Fibroblast of lung (primary cell): ENCODE results near the gene AP4B1. TPM values are rescaled to one million over a fixed set of nuclear protein-coding genes. Genes with fewer than 3 reads are reported as not detected.
A peak's percentile ranks its signal among the peaks of the same experiment; 100 is the strongest.

Experiments used
- DNase-seq, 2 donors: peaks; one replicate each; pipeline versions ENCODE4 v3.0.0 to v3.0.0-alpha.2; 2010; ENCODE audit warnings: low read depth in 2 of 2
- H2AFZ ChIP-seq: 2 replicates; pipeline ENCODE4 v1.5.1; 2012; ENCODE audit warnings: low read length, control low read depth, inconsistent platforms
- H3K27ac ChIP-seq: 2 replicates; pipeline ENCODE4 v1.5.1; 2011; ENCODE audit warnings: low read length, control low read depth; ENCODE audit not compliant: insufficient read depth
- H3K27me3 ChIP-seq: 2 replicates; pipeline ENCODE4 v1.5.1; 2011; ENCODE audit warnings: mild to moderate bottlenecking, low read length; ENCODE audit not compliant: control insufficient read depth, insufficient read depth
- H3K36me3 ChIP-seq: 2 replicates; pipeline ENCODE4 v1.5.1; 2011; ENCODE audit warnings: low read length; ENCODE audit not compliant: control insufficient read depth, insufficient read depth
- H3K4me1 ChIP-seq: 2 replicates; pipeline ENCODE4 v1.5.1; 2011; ENCODE audit warnings: low read length; ENCODE audit not compliant: control insufficient read depth, insufficient read depth; ENCODE audit errors: extremely low read depth
- H3K4me2 ChIP-seq: 2 replicates; pipeline ENCODE4 v1.5.1; 2011; ENCODE audit warnings: low read length, control low read depth; ENCODE audit not compliant: insufficient read depth; ENCODE audit errors: extremely low read depth
- H3K4me3 ChIP-seq, 4 experiments: fragments of 200-600 bp in 1 of 4; sonication (generic) in 1 of 4; replicated peaks in 1 of 4; 2 replicates each; pipeline ENCODE4 v1.5.1; 2011 to 2016; ENCODE audit warnings: low read length in 4 of 4, low read depth in 3 of 4, mild to moderate bottlenecking in 3 of 4, control low read depth in 2 of 4, inconsistent platforms in 1 of 4, mixed read lengths in 1 of 4; ENCODE audit not compliant: insufficient read depth in 1 of 4; ENCODE audit errors: control extremely low read depth in 1 of 4
- H3K79me2 ChIP-seq: 2 replicates; pipeline ENCODE4 v1.5.1; 2012; ENCODE audit warnings: mild to moderate bottlenecking, low read length, inconsistent platforms; ENCODE audit not compliant: control insufficient read depth, insufficient read depth
- H3K9ac ChIP-seq: 2 replicates; pipeline ENCODE4 v1.5.1; 2011; ENCODE audit warnings: mild to moderate bottlenecking, low read length, control low read depth; ENCODE audit not compliant: insufficient read depth
- H3K9me3 ChIP-seq: 2 replicates; pipeline ENCODE4 v1.5.1; 2012; ENCODE audit warnings: low read depth, low read length; ENCODE audit not compliant: control insufficient read depth, insufficient read depth
- H4K20me1 ChIP-seq: 2 replicates; pipeline ENCODE4 v1.5.1; 2011; ENCODE audit warnings: low read length; ENCODE audit not compliant: control insufficient read depth, insufficient read depth; ENCODE audit errors: extremely low read depth
- EZH2 ChIP-seq: IDR thresholded peaks from 2 replicates; pipeline ENCODE4 v1.5.1; 2012; ENCODE audit warnings: low read length, control low read depth, mild to moderate bottlenecking; ENCODE audit errors: missing control alignments
- polyA plus RNA-seq, 2 donors: library from polyadenylated mRNA; depleted of rRNA in 1 of 2; stranded (reverse) in 1 of 2; unstranded in 1 of 2; fragments of >200 nt; gene quantifications; 2 replicates each; pipeline ENCODE4 v1.2.1, GENCODE V29; 2011 to 2012; ENCODE audit warnings: missing spikeins in 1 of 2
- total RNA-seq: library from RNA; depleted of rRNA; stranded (reverse); fragments of >200 nt; gene quantifications from 2 replicates; pipeline ENCODE4 v1.2.1, GENCODE V29; 2014
- TF ChIP-seq, protein P1 (sequence below), 2 donors: IDR thresholded peaks in 1 of 2; conservative IDR thresholded peaks in 1 of 2; 1 replicate in 1 of 2; 2 replicates in 1 of 2; pipeline ENCODE4 v1.5.1; 2011 to 2012; ENCODE audit warnings: low read length in 2 of 2, control low read depth in 1 of 2, inconsistent platforms in 1 of 2, low read depth in 1 of 2, mild to moderate bottlenecking in 1 of 2

AP4B1 gene
- total and polyA plus RNA-seq, 2 donors (not counting 1 experiment from before 2014, with no cell fraction given): 11.7 to 16.8 TPM

GRCh38 chr1:113898241-113898814, 6.3 kb downstream of the AP4B1 start:
- Histone ChIP-seq H3K36me3 (peaks cover 6% of the 10 kb centered on the region), H2AFZ (no peak overlapping the region), H3K4me3 (no peak overlapping the region), H3K4me2 (no peak overlapping the region), H3K27me3 (no peaks in the 10 kb centered on the region), H3K9me3 (no peaks in the 10 kb centered on the region), H3K4me1 (no peaks in the 10 kb centered on the region), H3K9ac (no peak overlapping the region), H3K27ac (no peak overlapping the region), H4K20me1 (no peaks in the 10 kb centered on the region), H3K79me2 (peaks cover 5% of the 10 kb centered on the region)
- DNase-seq: no peak
- TF ChIP-seq, protein P1, sequence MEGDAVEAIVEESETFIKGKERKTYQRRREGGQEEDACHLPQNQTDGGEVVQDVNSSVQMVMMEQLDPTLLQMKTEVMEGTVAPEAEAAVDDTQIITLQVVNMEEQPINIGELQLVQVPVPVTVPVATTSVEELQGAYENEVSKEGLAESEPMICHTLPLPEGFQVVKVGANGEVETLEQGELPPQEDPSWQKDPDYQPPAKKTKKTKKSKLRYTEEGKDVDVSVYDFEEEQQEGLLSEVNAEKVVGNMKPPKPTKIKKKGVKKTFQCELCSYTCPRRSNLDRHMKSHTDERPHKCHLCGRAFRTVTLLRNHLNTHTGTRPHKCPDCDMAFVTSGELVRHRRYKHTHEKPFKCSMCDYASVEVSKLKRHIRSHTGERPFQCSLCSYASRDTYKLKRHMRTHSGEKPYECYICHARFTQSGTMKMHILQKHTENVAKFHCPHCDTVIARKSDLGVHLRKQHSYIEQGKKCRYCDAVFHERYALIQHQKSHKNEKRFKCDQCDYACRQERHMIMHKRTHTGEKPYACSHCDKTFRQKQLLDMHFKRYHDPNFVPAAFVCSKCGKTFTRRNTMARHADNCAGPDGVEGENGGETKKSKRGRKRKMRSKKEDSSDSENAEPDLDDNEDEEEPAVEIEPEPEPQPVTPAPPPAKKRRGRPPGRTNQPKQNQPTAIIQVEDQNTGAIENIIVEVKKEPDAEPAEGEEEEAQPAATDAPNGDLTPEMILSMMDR (conservative IDR thresholded peaks at IDR 0.05 in 1 of 2, IDR thresholded peaks at IDR 0.05 in 1 of 2; ENCODE audit: low read depth in 1 of 2, low read length in 2 of 2): no peak
- TF ChIP-seq EZH2: no peak

- Histone ChIP-seq H3K79me2 (no peaks in the 10 kb centered on the region), H3K4me1 (no peaks in the 10 kb centered on the region), H3K4me3 (no peak overlapping the region), H4K20me1 (no peaks in the 10 kb centered on the region), H3K27ac (no peak overlapping the region), H3K9ac (no peak overlapping the region), H3K4me2 (no peak overlapping the region), H2AFZ (no peak overlapping the region), H3K36me3 (peaks cover 5% of the 10 kb centered on the region), H3K27me3 (no peaks in the 10 kb centered on the region), H3K9me3 (no peaks in the 10 kb centered on the region)
- peak in 1 of 2 donors; percentile 79 for DNase-seq
- TF ChIP-seq EZH2: no peak
- TF ChIP-seq, protein P1 (conservative IDR thresholded peaks at IDR 0.05 in 1 of 2, IDR thresholded peaks at IDR 0.05 in 1 of 2; ENCODE audit: low read depth in 1 of 2, low read length in 2 of 2): no peak
Observed at GRCh38 chr1:113895961-113896360, 8.6 kb downstream of the AP4B1 start.

DNA sequence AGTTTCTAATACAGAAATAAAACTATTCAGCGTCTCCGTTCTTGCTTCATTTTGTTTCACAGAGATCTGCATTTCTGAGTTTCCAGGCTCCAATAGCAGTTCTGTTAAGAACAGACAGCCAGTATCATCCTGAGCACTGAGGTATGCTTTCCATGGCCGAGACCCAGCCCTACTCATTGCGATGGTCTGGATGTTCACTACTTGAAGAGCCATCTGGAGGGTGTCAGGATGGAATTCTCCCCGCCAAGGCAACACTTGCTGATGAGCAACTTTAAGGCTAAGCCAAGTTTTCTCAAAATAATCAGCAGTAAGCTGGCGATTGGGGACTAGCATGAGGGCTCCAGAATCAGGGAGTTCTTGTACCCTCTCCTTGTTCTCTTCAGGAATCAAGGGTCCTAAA, 9.5 kb downstream of the AP4B1 start:
- no peak for DNase-seq
- Histone ChIP-seq H3K4me2 (no peak overlapping the region), H3K36me3 (peaks cover 5% of the 10 kb centered on the region), H3K4me3 (no peak overlapping the region), H3K27me3 (no peaks in the 10 kb centered on the region), H3K27ac (no peak overlapping the region), H3K9me3 (no peaks in the 10 kb centered on the region), H3K79me2 (no peaks in the 10 kb centered on the region), H3K4me1 (no peaks in the 10 kb centered on the region), H2AFZ (no peak overlapping the region), H4K20me1 (no peaks in the 10 kb centered on the region), H3K9ac (no peak overlapping the region)
- TF ChIP-seq, protein P1 (conservative IDR thresholded peaks at IDR 0.05 in 1 of 2, IDR thresholded peaks at IDR 0.05 in 1 of 2; ENCODE audit: low read depth in 1 of 2, low read length in 2 of 2): no peak
- TF ChIP-seq EZH2: no peak
